Measurements from ENCODE around the gene COL27A1.

- TF ChIP-seq CTCF (IDR thresholded peaks at IDR 0.05) (no peak), POLR2A (IDR thresholded peaks at IDR 0.05) (no peak)
These were observed 129.2 kb downstream of the COL27A1 start for GRCh38 chr9:114284316-114285060.

All from adrenal gland (tissue), 5 donors.